Activated CD8-positive, alpha-beta memory T cell treated with anti-CD3 and anti-CD28 coated beads, Interleukin-2, amount 50 U/mL, for 4 hours (primary cell): ENCODE data around the gene NFIB.

Source experiments
- DNase-seq: peaks from one replicate; pipeline ENCODE4 v3.0.0-alpha.2; 2020

Gene NFIB

DNA sequence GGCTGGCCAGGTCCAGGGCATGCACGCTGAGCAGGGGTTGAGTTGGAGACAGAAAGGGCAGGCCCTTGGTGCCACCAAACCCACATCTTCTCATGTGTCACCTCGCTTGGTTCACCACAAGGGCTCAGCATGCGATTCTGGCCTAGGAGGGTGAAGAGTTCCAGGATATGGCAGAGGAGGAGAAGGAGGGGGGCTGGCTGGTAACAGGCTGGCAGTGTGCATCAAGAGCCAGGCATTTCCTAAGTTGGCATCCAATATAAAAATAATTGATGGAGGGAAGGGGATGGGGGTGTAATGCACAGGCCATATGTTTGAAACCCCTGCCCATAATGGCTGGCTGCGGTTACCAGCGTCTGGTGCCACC, 255.6 kb downstream of the NFIB start:
- DNase-seq = no peak

DNA sequence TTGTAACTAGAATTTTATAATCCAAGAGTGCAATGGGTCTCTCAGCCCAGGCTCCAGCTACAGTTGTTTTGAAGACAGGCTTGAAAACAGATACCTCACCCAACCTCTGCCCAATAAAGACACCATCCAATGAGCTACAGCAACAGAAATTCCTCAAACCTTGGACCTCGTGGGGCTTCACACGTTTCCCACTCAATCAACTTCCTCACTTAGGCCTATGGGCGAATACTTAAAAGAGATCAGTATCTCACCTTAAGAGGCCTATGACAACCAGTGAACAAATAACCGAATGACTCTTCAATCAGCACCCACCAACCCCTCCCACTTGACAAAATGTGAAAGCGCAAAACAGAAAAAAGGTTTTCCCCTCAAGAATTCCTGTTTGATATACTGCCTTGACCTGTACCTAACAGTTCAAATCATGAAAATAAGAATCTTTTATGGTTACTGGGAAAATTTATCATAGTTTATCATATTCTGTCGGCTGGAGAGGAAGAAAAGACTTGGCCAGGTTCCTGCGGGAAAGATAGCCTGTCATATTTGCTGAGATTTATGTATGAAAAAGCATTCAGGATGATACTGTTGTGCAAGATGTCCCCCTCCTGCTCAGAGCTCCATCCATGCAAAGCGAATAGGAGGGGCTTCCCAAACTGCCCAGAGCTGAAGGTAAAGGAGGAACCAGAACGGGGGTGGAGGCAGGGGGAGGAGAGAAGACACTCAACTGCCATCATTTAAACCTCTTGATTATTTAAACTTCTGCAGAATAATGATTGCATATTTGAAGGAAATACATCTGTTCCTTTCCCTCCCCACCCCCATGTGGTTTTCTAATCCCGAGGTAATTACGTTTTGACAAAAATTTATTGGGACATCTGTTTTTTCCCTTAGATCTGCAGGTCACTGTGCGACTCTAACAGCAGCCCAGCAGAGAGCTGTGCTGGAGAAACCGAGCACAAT, 256.3 kb downstream of the NFIB start:
- DNase-seq = no peak

DNA sequence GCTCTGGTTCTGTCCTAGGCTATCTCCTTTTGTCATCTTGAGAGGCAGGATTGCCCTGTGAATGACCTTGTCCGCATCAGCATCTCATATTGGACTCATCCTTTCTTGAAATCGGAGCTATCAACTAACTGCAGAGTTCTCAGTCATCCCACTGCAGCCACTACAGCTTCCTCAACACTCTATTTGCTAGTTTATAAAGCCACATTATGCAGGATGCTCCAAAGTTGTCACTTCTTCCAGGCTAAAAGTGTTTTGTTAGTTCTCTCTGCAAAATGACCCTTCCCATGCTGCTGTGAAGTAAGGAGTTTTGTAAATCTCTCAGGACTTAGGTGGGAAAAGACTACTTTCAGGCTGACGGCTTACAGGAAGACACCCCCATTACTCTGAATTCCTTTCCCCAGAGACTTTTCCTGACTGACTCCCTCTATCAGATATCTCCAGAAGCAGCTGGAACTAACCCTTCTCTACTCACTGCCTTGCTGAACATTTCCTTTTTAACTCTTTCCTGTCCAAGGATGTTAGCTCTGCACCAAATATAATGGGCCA, 257.6 kb downstream of the NFIB start:
- DNase-seq = no peak

DNA sequence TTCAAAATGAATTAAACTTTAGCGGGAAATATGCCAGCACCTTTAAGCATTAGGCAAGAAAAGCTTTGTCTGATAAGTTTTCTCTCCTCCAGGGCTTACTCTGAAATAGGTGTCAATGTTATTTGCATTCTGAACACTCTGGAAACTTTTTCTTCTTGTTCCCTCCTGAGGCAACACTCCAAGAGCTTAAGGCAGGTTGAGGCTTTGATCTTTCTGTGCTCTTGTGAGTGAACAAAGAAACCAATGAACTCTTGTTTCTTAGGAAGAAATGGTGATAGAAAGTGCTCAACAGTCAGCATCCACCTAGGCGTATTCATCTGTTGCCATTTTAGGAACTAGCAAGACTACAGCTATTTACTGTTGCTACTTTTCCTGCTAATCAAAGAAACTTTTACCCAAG, 259.8 kb downstream of the NFIB start:
- no peak for DNase-seq

DNA sequence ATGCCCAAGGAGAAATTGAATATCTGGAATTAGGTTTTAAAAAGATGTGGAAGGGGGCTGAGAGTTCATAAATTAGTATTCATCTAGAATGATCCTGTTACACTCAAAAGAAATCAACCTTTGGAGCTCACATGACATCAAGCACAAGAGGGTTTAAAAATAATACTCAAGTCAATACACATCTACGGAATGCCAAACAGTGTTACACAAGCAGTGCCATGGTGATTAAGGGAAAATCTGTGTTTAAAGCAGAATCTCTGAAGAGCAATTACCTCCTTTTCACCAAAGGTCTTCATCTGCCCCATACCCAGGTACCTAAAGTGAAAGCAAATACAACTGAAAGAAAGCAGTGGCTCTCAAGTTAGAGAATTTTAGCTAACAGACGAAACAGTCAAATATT, 261.6 kb downstream of the NFIB start:
- DNase-seq = no peak

DNA sequence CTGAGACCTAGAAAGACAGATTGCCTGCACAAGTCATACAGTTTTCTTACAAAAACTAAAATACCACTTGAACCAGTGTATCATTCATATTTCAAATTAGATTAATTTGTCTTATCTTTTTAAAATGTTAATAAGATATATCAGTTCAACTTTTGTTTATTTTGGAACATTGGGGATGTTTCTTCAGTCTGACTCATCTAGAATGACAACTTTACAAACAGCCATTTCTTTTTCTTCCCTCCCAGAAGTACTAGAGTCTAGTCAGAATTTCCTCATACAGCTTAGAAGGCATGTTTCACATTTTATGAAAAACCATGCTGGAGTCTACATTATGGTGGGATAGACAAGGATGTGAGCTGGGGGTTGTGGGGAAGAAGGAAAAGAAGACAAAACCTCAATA, 262.5 kb downstream of the NFIB start:
- no peak for DNase-seq

DNA sequence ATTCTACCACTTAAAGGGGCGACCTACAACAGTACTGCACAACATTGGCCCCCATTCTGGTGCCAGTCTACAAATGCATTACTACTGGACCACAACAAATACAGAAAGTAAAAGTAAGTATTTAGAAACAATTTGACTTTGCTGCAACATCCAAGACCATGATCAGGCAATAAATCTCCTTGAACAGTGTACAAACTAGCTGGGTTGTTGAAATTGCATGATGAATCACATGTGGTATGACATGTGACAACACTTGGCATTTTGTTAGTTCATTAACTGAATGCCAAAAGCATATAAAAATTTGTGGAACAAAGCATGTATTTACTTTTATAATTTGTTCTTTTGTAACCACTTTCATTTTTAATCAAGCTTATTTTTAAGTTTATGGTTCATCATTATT, 270.5 kb downstream of the NFIB start:
- DNase-seq = no peak

DNA sequence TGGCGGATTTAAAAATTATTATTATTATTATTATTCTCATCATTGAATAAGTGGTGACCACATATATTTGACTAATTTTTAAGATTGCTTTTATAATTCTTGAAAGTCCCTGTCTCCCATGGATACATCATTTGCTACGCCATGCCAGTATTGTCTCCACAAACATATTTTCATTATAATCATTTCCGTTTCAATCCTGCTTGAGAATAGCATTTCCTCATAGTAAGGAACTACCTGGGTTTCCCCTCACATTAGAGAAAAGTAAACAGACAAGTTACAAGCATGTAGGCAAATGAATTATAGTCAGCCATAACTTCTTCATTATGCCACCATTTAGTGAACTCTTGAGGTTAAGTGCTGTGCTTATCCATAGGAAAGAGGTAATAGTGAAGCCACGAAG, 276.6 kb downstream of the NFIB start:
- DNase-seq = no peak

DNA sequence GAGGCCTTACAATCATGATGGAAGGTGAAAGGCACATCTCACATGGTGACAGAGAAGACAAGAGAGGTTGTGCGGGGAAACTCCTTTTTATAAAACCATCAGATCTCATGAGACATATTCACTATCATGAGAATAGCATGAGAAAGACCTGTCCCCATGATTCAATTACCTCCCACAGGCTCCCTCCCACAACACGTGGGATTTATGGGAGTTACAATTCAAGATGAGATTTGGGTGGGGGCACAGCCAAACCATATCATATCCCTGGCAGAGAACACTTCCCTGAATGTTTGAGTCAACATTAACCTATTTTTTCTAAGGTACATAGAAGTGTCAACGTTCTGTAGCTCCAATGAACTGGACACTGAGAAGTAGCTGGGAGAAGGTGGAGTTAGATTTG, 280.9 kb downstream of the NFIB start:
- DNase-seq = no peak
